H1 (cell line): ENCODE measurements around the gene CHD8. TPM values are rescaled to one million over a fixed set of nuclear protein-coding genes. Genes with fewer than 3 reads are reported as not detected.

ENCODE experiments used
- CTCF ChIA-PET: fragments of 300-600 bp; sonication (Branson Sonifier 250); formaldehyde crosslinking; loops from one replicate; lab custom pipeline; 2021; ENCODE audit not compliant: partially characterized antibody; lab: Charles Lee
- POLR2A ChIA-PET: fragments of 300-600 bp; sonication (Branson Sonifier 250); formaldehyde crosslinking; loops from one replicate; lab custom pipeline; 2021; ENCODE audit warnings: inconsistent platforms; ENCODE audit not compliant: partially characterized antibody; lab: Charles Lee
- DNase-seq, 2 experiments: peaks; one replicate each; pipeline versions ENCODE4 v3.0.0 to v3.0.0-alpha.2; 2010 to 2022; ENCODE audit warnings: low spot score in 2 of 2, low read depth in 1 of 2, mixed read lengths in 1 of 2
- FAIRE-seq: peaks from 2 replicates; lab custom pipeline; 2011; peaks lifted over from hg19 to GRCh38; lab: Jason Lieb, UNC
- H2AFZ ChIP-seq: 2 replicates; pipeline ENCODE4 v1.8.1; 2012; ENCODE audit warnings: low read length, inconsistent platforms
- H2AK5ac ChIP-seq: 2 replicates; pipeline ENCODE4 v1.6.1; 2013; ENCODE audit warnings: low read depth, low read length
- H2BK120ac ChIP-seq: replicated peaks from 2 replicates; pipeline ENCODE3; 2013; ENCODE audit warnings: low read depth, low read length, inconsistent platforms
- H2BK12ac ChIP-seq: 2 replicates; pipeline ENCODE4 v1.6.1; 2013; ENCODE audit warnings: low read depth, low read length
- H2BK15ac ChIP-seq: 2 replicates; pipeline ENCODE4 v1.6.1; 2013; ENCODE audit warnings: low read length
- H2BK20ac ChIP-seq: 2 replicates; pipeline ENCODE4 v1.6.1; 2013; ENCODE audit warnings: low read length
- H2BK5ac ChIP-seq: 2 replicates; pipeline ENCODE4 v1.6.1; 2013; ENCODE audit warnings: low read depth, low read length
- H3K14ac ChIP-seq: 2 replicates; pipeline ENCODE4 v1.6.1; 2013; ENCODE audit warnings: inconsistent platforms; ENCODE audit not compliant: insufficient read length
- H3K18ac ChIP-seq: 2 replicates; pipeline ENCODE4 v1.6.1; 2013; ENCODE audit warnings: low read length; ENCODE audit errors: extremely low read depth
- H3K23ac ChIP-seq: 2 replicates; pipeline ENCODE4 v1.6.1; 2013; ENCODE audit warnings: inconsistent platforms; ENCODE audit not compliant: insufficient read length
- H3K23me2 ChIP-seq: 2 replicates; pipeline ENCODE4 v1.6.1; 2013; ENCODE audit warnings: low read depth, low read length
- H3K27ac ChIP-seq: 2 replicates; pipeline ENCODE4 v1.6.1; 2011; ENCODE audit warnings: low read depth, low read length, inconsistent platforms
- H3K27me3 ChIP-seq, 4 experiments: replicated peaks in 1 of 4; 1 replicate in 1 of 4; 2 replicates in 3 of 4; pipeline versions ENCODE4 v1.6.1 to v1.8.1; 2011 to 2013; ENCODE audit warnings: low read length in 3 of 4, mild to moderate bottlenecking in 3 of 4, inconsistent platforms in 2 of 4, mixed read lengths in 2 of 4, moderate library complexity in 1 of 4; ENCODE audit not compliant: control insufficient read depth in 3 of 4, insufficient read depth in 3 of 4; ENCODE audit errors: extremely low read depth in 1 of 4
- H3K36me3 ChIP-seq, 4 experiments: 2 replicates each; pipeline versions ENCODE4 v1.6.1 to v1.8.1; 2011 to 2013; ENCODE audit warnings: mild to moderate bottlenecking in 4 of 4, low read length in 3 of 4, moderate library complexity in 2 of 4, control low read depth in 1 of 4, inconsistent platforms in 1 of 4; ENCODE audit not compliant: insufficient read depth in 4 of 4, control insufficient read depth in 2 of 4
- H3K4ac ChIP-seq: replicated peaks from 2 replicates; pipeline ENCODE3; 2013; ENCODE audit warnings: low read length, low read depth, mixed read lengths, inconsistent platforms; ENCODE audit not compliant: insufficient read length
- H3K4me1 ChIP-seq, 4 experiments: replicated peaks in 1 of 4; 1 replicate in 1 of 4; 2 replicates in 3 of 4; pipeline versions ENCODE4 v1.6.1 to v1.8.1; 2011 to 2013; ENCODE audit warnings: low read length in 3 of 4, inconsistent platforms in 2 of 4, mixed read lengths in 1 of 4; ENCODE audit not compliant: insufficient read depth in 4 of 4, control insufficient read depth in 3 of 4
- H3K4me2 ChIP-seq, 2 experiments: 2 replicates each; pipeline versions ENCODE4 v1.6.1 to v1.8.1; 2011 to 2013; ENCODE audit warnings: low read depth in 2 of 2, low read length in 2 of 2, control low read depth in 1 of 2, inconsistent platforms in 1 of 2, mild to moderate bottlenecking in 1 of 2; ENCODE audit not compliant: insufficient read depth in 1 of 2
- H3K4me3 ChIP-seq, 4 experiments: fragments of 200-600, 300-600 bp in 1 of 4; sonication (generic), shearing (Covaris generic), sonication (Bioruptor Twin) in 1 of 4; 2 replicates each; pipeline versions ENCODE4 v1.5.1 to v1.8.1; 2011 to 2016; ENCODE audit warnings: low read length in 4 of 4, low read depth in 3 of 4, control low read depth in 2 of 4, inconsistent platforms in 2 of 4, mild to moderate bottlenecking in 2 of 4, mixed read lengths in 1 of 4, moderate library complexity in 1 of 4; ENCODE audit not compliant: insufficient read depth in 2 of 4; ENCODE audit errors: extremely low read depth in 1 of 4
- H3K56ac ChIP-seq: replicated peaks from 2 replicates; pipeline ENCODE3; 2013; ENCODE audit warnings: low read depth, mild to moderate bottlenecking, mixed read lengths, low read length, inconsistent platforms; ENCODE audit not compliant: insufficient read length
- H3K79me1 ChIP-seq: 2 replicates; pipeline ENCODE4 v1.6.1; 2013; ENCODE audit warnings: low read depth, low read length, control low read depth
- H3K79me2 ChIP-seq, 2 experiments: 2 replicates each; pipeline versions ENCODE4 v1.6.1 to v1.8.1; 2012 to 2013; ENCODE audit warnings: low read length in 2 of 2, mild to moderate bottlenecking in 2 of 2, inconsistent platforms in 1 of 2; ENCODE audit not compliant: insufficient read depth in 2 of 2, control insufficient read depth in 1 of 2
- H3K9ac ChIP-seq, 4 experiments: replicated peaks in 1 of 4; 1 replicate in 1 of 4; 2 replicates in 3 of 4; pipeline versions ENCODE4 v1.6.1 to v1.8.1; 2011 to 2013; ENCODE audit warnings: low read depth in 3 of 4, low read length in 3 of 4, control low read depth in 2 of 4, mild to moderate bottlenecking in 2 of 4, moderate library complexity in 2 of 4, inconsistent platforms in 1 of 4; ENCODE audit errors: extremely low read depth in 1 of 4
- H3K9me3 ChIP-seq, 2 experiments: 2 replicates each; pipeline versions ENCODE4 v1.6.1 to v1.8.1; 2012 to 2013; ENCODE audit warnings: mild to moderate bottlenecking in 2 of 2, moderate library complexity in 2 of 2, control low read depth in 1 of 2, inconsistent platforms in 1 of 2, low read depth in 1 of 2, low read length in 1 of 2, mixed read lengths in 1 of 2; ENCODE audit not compliant: insufficient read depth in 2 of 2
- H4K20me1 ChIP-seq, 2 experiments: replicated peaks in 1 of 2; 2 replicates each; pipeline versions ENCODE3 to v1.8.1; 2011 to 2013; ENCODE audit warnings: inconsistent platforms in 2 of 2, low read length in 2 of 2, mild to moderate bottlenecking in 1 of 2; ENCODE audit not compliant: insufficient read depth in 2 of 2, control insufficient read depth in 1 of 2
- H4K5ac ChIP-seq: 2 replicates; pipeline ENCODE4 v1.6.1; 2013; ENCODE audit warnings: low read length, low read depth, mixed read lengths, inconsistent platforms; ENCODE audit not compliant: insufficient read length
- H4K8ac ChIP-seq: 2 replicates; pipeline ENCODE4 v1.8.0; 2013; ENCODE audit warnings: mild to moderate bottlenecking, moderate library complexity, low read length, inconsistent platforms; ENCODE audit not compliant: insufficient read depth; ENCODE audit errors: extremely low read depth
- H4K91ac ChIP-seq: replicated peaks from 2 replicates; pipeline ENCODE3; 2013; ENCODE audit warnings: low read length, mixed read lengths, inconsistent platforms; ENCODE audit not compliant: insufficient read length
- ATF3 ChIP-seq: IDR thresholded peaks from 2 replicates; pipeline ENCODE4 v1.6.1; 2011; ENCODE audit warnings: low read depth, mild to moderate bottlenecking, low read length; ENCODE audit not compliant: insufficient read depth
- BCL11A ChIP-seq, 2 experiments: IDR thresholded peaks; one replicate each; pipeline ENCODE4 v1.6.1; 2011; ENCODE audit warnings: low read depth in 2 of 2, low read length in 2 of 2, mild to moderate bottlenecking in 2 of 2
- CBX8 ChIP-seq: fragments of 300-800, 300-1000 bp; sonication (generic); IDR thresholded peaks from 2 replicates; pipeline ENCODE4 v1.7.1; 2016; ENCODE audit warnings: low read depth, low read length, borderline replicate concordance
- CREB1 ChIP-seq: IDR thresholded peaks from 2 replicates; pipeline ENCODE4 v1.6.1; 2012; ENCODE audit warnings: inconsistent platforms
- FOSL1 ChIP-seq: IDR thresholded peaks from 2 replicates; pipeline ENCODE4 v1.6.1; 2011; ENCODE audit warnings: mild to moderate bottlenecking, low read depth, low read length, moderate library complexity; ENCODE audit not compliant: insufficient read depth
- HDAC2 ChIP-seq, 2 experiments: fragments of 300-600 bp in 1 of 2; sonication (generic) in 1 of 2; IDR thresholded peaks; 2 replicates each; pipeline ENCODE4 v1.6.1; 2011 to 2012; ENCODE audit warnings: low read depth in 2 of 2, low read length in 2 of 2, mild to moderate bottlenecking in 2 of 2, moderate library complexity in 2 of 2, borderline replicate concordance in 1 of 2, inconsistent platforms in 1 of 2
- HDAC6 ChIP-seq: IDR thresholded peaks from one replicate; pipeline ENCODE4 v1.7.1; 2012; ENCODE audit warnings: low read depth, mild to moderate bottlenecking, inconsistent platforms, low read length, moderate library complexity
- NANOG ChIP-seq: IDR thresholded peaks from 2 replicates; pipeline ENCODE4 v1.6.1; 2011; ENCODE audit warnings: low read length, low read depth, mild to moderate bottlenecking, inconsistent platforms; ENCODE audit not compliant: insufficient read depth, poor library complexity, severe bottlenecking
- POU5F1 ChIP-seq: IDR thresholded peaks from 2 replicates; pipeline ENCODE4 v1.6.1; 2011; ENCODE audit warnings: low read depth, mild to moderate bottlenecking, low read length, moderate library complexity
- RBBP5 ChIP-seq: IDR thresholded peaks from 2 replicates; pipeline ENCODE4 v1.7.1; 2012; ENCODE audit warnings: low read depth, mild to moderate bottlenecking, inconsistent platforms, low read length, moderate library complexity, borderline replicate concordance
- SIRT6 ChIP-seq: IDR thresholded peaks from one replicate; pipeline ENCODE4 v1.7.1; 2012; ENCODE audit warnings: low read length, inconsistent platforms
- TAF1 ChIP-seq: IDR thresholded peaks from 2 replicates; pipeline ENCODE4 v1.6.1; 2011; ENCODE audit warnings: mild to moderate bottlenecking, low read depth, low read length
- TEAD4 ChIP-seq: IDR thresholded peaks from 2 replicates; pipeline ENCODE4 v1.6.1; 2012; ENCODE audit warnings: low read depth, low read length, inconsistent platforms, mixed read lengths
- WGBS, 2 experiments: shearing (Covaris generic) in 1 of 2; methylation state at CpG; one replicate each; pipeline versions ENCODE4 v1.1.6 to v1.1.7; 2013 to 2015; ENCODE audit warnings: low lambda C conversion rate in 2 of 2, mixed read lengths in 2 of 2, inconsistent platforms in 1 of 2, low coverage in 1 of 2, missing lambda C conversion rate in 1 of 2; ENCODE audit not compliant: insufficient replicate concordance in 2 of 2, insufficient coverage in 1 of 2, insufficient read length in 1 of 2; ENCODE audit errors: extremely low coverage in 1 of 2, missing lambda C conversion rate in 1 of 2; 5-methylcytosine and 5-hydroxymethylcytosine counted together
- polyA plus RNA-seq, 7 experiments: library from polyadenylated mRNA; depleted of rRNA in 3 of 7; stranded (reverse) in 5 of 7; unstranded in 2 of 7; fragments of >200 nt in 5 of 7; fragments of 200-250 nt in 2 of 7; gene quantifications; 1 replicate in 5 of 7; 2 replicates in 1 of 7; 4 replicates in 1 of 7; pipeline versions ENCODE4 v1.2.1 to v1.2.3, GENCODE V29; 2011 to 2013; ENCODE audit warnings: missing spikeins in 2 of 7, mixed read lengths in 2 of 7
- total RNA-seq: library from RNA; stranded (reverse); fragmentation: NEBNext Ultra II Directional; extraction: Animal tissue kit (Norgen Biotek cat#: 25700); gene quantifications from 2 replicates; pipeline ENCODE4 v1.2.1, GENCODE V29; 2021

The CHD8 gene
- total and polyA plus RNA-seq, 2 of the 8 experiments (the other 6 are each of a cell fraction or from before 2014, with no cell fraction given) = 88.3 to 140 TPM

GRCh38 chr14:21426692-21427091 lies 29.2 kb downstream of the CHD8 start:
- CTCF ChIA-PET = interaction anchor here (0.8 to 1.5 kb wide), 4 partner anchors 17 to 51 kb away, joined by 3 to 4 read pairs (median 4); no protein-coding TSS in a partner anchor
- no peak overlapping the region for H4K91ac ChIP-seq
- H3K56ac ChIP-seq = no peak overlapping the region
- POLR2A ChIA-PET = interaction anchor here (1.0 to 2.3 kb wide), 2 partner anchors 10 to 20 kb away, joined by 3 to 14 read pairs; no protein-coding TSS in a partner anchor
- no peak overlapping the region for H3K4me2 ChIP-seq
- peaks cover 40 to 94% (median 79%) of the 10 kb centered on the region in 4 experiments for H3K36me3 ChIP-seq
- no peaks in the 10 kb centered on the region for H3K27me3 ChIP-seq
- H3K79me1 ChIP-seq = no peaks in the 10 kb centered on the region; the same call in 1 of the 2 replicates
- H2BK20ac ChIP-seq = no peak overlapping the region
- H2BK120ac ChIP-seq = no peak overlapping the region
- no peak overlapping the region for H2BK15ac ChIP-seq
- H3K23me2 ChIP-seq = no peaks in the 10 kb centered on the region
- DNase-seq (no peak), FAIRE-seq (no peak)
- no peak overlapping the region for H3K4me3 ChIP-seq
- no peak overlapping the region for H3K4ac ChIP-seq
- no peak overlapping the region for H2AFZ ChIP-seq
- H2BK12ac ChIP-seq = no peak overlapping the region
- peaks cover 0 to 27% of the 10 kb centered on the region in 2 experiments; a peak in 2 of 4 replicates for H3K79me2 ChIP-seq
- no peak overlapping the region for H3K18ac ChIP-seq
- no peak overlapping the region for H2BK5ac ChIP-seq
- H3K23ac ChIP-seq = no peak overlapping the region
- H4K8ac ChIP-seq = no peak overlapping the region
- H4K5ac ChIP-seq = no peak overlapping the region
- WGBS, 2 experiments = 89% methylated on average over 1 of the region's 1 CpG; no CpG with 5 or more reads in 1 of the 2 experiments
- H3K4me1 ChIP-seq = no peaks in the 10 kb centered on the region
- no peak overlapping the region for H3K14ac ChIP-seq
- H2AK5ac ChIP-seq = no peak overlapping the region
- H4K20me1 ChIP-seq = peaks cover 2 to 15% of the 10 kb centered on the region in 2 experiments
- H3K9me3 ChIP-seq = no peaks in the 10 kb centered on the region
- H3K27ac ChIP-seq = no peak overlapping the region
- H3K9ac ChIP-seq = no peak overlapping the region
- TF ChIP-seq TEAD4 = no peak
- TF ChIP-seq NANOG = no peak
- no peak for TF ChIP-seq CBX8
- TF ChIP-seq POU5F1 = no peak
- no peak for TF ChIP-seq SIRT6
- no peak for TF ChIP-seq FOSL1
- TF ChIP-seq HDAC6 = no peak
- no peak for TF ChIP-seq TAF1
- TF ChIP-seq CREB1 = no peak
- no peak for TF ChIP-seq RBBP5
- TF ChIP-seq BCL11A (IDR thresholded peaks at IDR 0.05; ENCODE audit: low read depth in 2 of 2, low read length in 2 of 2) = no peak
- no peak for TF ChIP-seq ATF3
- TF ChIP-seq HDAC2 (IDR thresholded peaks at IDR 0.05; ENCODE audit: borderline replicate concordance in 1 of 2, low read depth in 2 of 2, low read length in 2 of 2) = no peak
